ENCODE results near the gene WHRN. TPM values are rescaled to one million over a fixed set of nuclear protein-coding genes. Genes with fewer than 3 reads are reported as not detected.

Gene WHRN
- total RNA-seq, 4 donors from 2014 or later: 3.0 to 15.5 (median 6.6) TPM

- ATAC-seq (ENCODE audit: low FRiP score) (no peak), DNase-seq (ENCODE audit: low spot score) (no peak)
- TF ChIP-seq, protein P1, sequence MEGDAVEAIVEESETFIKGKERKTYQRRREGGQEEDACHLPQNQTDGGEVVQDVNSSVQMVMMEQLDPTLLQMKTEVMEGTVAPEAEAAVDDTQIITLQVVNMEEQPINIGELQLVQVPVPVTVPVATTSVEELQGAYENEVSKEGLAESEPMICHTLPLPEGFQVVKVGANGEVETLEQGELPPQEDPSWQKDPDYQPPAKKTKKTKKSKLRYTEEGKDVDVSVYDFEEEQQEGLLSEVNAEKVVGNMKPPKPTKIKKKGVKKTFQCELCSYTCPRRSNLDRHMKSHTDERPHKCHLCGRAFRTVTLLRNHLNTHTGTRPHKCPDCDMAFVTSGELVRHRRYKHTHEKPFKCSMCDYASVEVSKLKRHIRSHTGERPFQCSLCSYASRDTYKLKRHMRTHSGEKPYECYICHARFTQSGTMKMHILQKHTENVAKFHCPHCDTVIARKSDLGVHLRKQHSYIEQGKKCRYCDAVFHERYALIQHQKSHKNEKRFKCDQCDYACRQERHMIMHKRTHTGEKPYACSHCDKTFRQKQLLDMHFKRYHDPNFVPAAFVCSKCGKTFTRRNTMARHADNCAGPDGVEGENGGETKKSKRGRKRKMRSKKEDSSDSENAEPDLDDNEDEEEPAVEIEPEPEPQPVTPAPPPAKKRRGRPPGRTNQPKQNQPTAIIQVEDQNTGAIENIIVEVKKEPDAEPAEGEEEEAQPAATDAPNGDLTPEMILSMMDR (IDR thresholded peaks at IDR 0.05): no peak
Observed at GRCh38 chr9:114390952-114391351, 114.3 kb downstream of the WHRN start.

DNA sequence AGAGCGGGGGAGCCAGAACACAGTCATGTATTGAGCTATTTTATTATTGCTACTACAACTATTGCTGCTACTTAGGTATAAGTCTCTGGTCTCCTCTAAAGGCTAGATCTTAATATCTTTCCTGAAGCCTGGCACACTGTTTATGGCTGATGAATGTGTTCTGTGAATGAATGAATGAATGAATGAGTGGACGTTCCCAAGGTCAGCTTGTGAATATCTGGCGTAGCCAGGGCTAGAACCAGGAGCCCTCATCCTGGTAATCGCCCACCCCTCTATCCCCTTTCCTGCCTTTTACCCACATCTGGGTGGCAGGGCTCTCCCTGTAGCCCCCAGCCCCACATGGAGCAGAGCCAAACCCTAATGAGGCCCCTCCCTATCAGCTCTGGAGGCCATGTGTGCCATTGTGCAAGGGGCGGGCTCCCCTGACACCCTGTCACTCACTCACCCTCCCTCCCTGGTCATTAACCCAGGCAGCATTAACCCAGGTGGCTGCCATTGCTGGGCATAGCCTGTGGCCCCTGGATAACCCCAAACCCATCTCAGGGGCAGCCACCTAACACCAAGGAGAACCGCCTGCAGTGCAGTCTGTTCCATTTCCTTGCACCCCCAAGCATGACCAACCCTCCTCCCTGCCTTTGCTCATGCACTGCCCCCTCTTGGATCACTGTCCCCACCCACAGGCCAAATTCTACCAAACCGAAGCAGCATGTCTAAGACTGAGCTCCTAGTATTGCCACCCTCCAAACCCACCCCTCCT is 115.5 kb downstream of the WHRN start:
- TF ChIP-seq, protein P1 (IDR thresholded peaks at IDR 0.05): no peak
- ATAC-seq (ENCODE audit: low FRiP score): no peak
- no peak for DNase-seq (ENCODE audit: low spot score)

- DNase-seq (ENCODE audit: low spot score) (no peak), ATAC-seq (ENCODE audit: low FRiP score) (no peak)
- TF ChIP-seq, protein P1 (IDR thresholded peaks at IDR 0.05): no peak
Observed at GRCh38 chr9:114388764-114389375, 116.4 kb downstream of the WHRN start.

DNA sequence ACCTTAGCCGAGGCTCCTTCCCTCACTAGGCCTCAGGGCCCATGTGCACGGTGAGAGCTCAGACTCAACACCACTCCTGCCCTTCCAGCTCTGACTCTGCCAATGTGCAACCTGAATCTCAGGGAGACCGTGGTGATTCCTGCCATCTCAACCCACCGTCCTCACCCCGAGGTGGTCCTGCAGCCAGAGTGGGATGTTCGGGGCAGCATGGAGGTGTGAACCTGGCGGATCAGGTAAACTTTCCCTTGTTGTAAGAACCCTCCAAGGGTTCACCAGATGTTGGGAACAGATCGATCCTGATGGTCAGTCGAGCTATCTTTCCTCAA is 117.0 kb downstream of the WHRN start:
- DNase-seq (ENCODE audit: low spot score): no peak
- TF ChIP-seq, protein P1 (IDR thresholded peaks at IDR 0.05): no peak
- no peak for ATAC-seq (ENCODE audit: low FRiP score)

- DNase-seq (ENCODE audit: low spot score) (no peak), ATAC-seq (ENCODE audit: low FRiP score) (peak; percentile 71)
- TF ChIP-seq, protein P1 (IDR thresholded peaks at IDR 0.05): no peak
Observed at GRCh38 chr9:114387680-114388356, 117.5 kb downstream of the WHRN start, which contains the start of gene AKNA. Gene AKNA (minus strand): TSS chr9:114387982. CDS start chr9:114381333, 6,649 bp downstream.

DNA sequence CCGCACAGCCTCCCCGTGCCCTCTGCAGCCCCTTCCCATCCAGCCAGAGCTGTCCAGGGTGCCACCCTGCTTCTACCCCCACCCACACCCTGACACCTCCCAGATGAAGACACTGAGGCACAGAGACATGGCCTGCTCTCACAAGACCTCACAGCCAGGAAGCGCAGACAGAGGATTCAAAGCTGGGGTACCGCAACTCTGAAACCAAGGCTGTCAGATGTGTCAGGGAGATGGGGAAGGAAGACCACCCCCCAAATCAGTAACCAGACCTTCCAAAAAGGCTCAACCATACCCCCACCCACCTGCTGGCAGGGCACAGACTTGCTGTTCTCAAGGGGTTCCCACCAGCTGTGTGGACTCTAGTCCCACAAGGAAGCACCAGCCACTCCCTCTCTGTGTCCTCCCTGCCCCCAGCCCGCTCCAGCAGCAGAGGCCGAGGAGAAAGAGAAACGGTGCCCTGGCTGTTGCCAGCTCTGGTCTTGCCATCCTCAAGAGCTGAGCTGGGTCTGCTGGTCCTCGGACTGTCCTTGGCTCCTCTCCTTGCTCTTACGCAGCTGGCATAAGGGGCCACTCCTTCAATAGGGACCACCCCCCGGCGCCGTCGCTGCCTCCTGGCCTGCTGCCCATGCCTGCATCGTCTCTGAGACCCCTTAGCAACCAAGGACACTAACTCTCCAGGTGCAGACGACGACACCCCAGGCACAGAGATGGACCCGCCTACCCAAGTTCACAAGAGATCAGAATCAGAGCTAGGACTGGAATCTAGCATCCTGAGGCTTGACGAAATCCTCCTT is 118.2 kb downstream of the WHRN start:
- TF ChIP-seq, protein P1 (IDR thresholded peaks at IDR 0.05): no peak
- no peak for ATAC-seq (ENCODE audit: low FRiP score)
- no peak for DNase-seq (ENCODE audit: low spot score)
